Activated gamma-delta T cell treated with Interleukin-2 at 50 U/mL for 16 hours (primary cell): Measurements from ENCODE around the gene ZDHHC16.

Experiments
- DNase-seq: peaks from one replicate; pipeline ENCODE4 v3.0.0-alpha.2; 2020

The ZDHHC16 gene

DNA sequence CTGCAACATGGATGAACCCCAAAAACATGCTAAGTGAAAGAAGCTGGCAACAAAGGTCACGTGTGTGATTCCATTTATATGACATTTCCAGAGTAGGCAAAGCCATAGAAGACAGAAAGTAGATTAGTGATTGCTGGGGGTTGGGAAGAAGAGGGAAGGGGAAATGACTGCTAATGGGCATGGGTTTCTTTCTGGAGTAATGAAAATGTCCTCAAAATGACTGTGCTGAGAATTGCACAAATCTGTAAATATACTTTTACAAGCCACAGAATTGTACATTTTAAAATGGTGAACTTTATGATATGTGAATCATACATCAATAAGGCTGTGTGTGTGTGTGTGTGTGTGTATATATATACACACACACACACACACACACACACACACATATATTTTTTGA, 36.4 kb downstream of the ZDHHC16 start:
- no peak for DNase-seq

- DNase-seq = no peak
Measured at GRCh38 chr10:97483506-97483905, 37.5 kb downstream of the ZDHHC16 start.

GRCh38 chr10:97483921-97484320, 37.9 kb downstream of the ZDHHC16 start:
- no peak for DNase-seq

DNA sequence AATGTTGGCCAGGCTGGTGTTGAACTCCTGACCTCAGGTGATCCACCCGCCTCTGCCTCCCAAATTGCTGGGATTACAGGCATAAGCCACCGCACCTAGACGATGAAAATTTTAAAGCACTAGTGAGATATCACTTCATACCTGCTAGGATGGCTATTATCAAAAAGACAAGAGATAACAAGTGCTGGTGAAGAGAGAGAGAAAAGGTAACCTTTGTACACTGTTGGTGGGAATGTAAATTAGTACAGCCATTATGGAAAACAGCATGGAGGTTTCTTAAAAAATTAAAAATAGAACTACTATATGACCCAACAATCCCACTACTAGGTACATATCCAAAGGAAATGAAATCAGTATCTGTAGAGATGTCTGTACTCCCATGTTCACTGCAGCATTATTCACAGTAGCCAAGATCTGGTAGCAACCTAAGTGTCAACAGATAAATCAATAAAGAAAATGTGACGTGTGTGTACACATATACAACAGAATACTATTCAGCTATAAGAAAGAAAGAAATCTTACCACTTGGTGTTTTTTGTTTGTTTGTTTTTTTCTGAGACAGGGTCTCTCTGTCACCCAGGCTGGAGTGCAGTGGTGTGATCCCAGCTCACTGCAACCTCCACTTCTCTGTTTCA, 39.8 kb downstream of the ZDHHC16 start:
- DNase-seq = no peak

DNA sequence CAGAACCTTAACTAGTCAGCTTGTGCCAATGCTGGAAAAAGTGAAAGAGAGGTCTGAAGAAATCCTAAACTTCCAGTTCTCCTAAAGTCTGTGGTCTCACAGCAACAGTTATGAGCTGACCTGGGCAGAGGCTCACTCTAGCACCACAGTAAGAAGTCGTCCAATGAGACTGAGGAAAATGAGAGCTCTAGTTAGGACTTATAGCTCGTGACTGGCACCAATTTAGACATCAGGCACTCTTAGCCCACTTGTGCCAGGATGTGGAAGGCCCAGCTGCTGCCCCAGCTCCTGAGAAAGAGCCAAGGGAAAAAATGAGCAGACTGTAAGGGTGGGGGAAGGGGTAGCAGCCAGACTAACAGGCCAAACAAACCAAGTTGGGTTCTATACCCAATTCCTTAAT, 44.6 kb downstream of the ZDHHC16 start:
- DNase-seq = no peak

GRCh38 chr10:97494151-97494550, 48.2 kb downstream of the ZDHHC16 start:
- no peak for DNase-seq

GRCh38 chr10:97494863-97495506, 49.0 kb downstream of the ZDHHC16 start:
- DNase-seq = no peak

- DNase-seq = peak; percentile 47
Measured at GRCh38 chr10:97497572-97498075, 51.6 kb downstream of the ZDHHC16 start.

DNA sequence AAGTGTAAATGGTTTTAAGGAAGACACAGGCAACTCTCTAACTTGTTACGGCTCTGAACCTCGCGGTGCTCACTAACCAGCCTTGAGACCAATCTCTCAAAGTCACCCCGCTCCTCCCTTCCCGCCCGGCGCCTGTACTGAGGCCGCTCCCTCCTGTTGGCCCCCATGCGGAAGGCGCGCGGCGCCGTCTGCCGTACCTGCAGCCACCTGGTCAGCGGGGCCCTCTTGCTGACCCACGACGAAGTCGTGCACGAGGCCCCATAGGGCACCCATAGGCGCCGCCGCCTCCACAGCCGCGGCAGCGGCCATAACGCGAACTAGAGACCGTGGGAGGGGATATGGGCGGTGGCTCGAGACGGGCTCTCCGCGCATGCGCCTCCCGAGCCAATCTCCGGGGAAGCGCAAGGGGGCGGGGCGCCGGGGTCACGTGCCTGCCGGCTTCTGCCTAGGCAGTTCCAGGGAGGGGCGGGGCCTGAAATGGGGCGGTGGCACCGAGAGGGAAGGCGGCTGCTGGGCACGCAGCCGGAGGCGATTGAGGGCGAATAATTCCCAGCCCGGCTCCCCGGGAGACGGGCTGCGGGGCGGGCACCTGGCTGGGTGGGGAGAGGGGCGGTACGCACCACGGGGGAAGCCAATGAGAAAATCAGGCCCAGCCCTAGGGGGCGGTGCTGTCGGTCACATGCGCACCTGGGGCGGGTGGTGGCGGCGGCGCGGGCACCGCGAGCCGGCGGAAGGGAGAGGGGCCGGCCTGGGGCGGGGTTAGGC, 52.3 kb downstream of the ZDHHC16 start, which contains the start of gene MMS19:
TSS of gene MMS19 (minus strand) at position 347 of the 765 bp plus-strand sequence. CDS start at position 309, 38 bp downstream.
- peak; percentile 99 for DNase-seq

GRCh38 chr10:97498841-97499560, 53.0 kb downstream of the ZDHHC16 start, which contains the start of gene UBTD1:
Gene UBTD1, plus strand, starts transcription at chr10:97498924. Its CDS starts 280 bp downstream, at chr10:97499204.
- peak; percentile 18 for DNase-seq

GRCh38 chr10:97499561-97500296, 53.8 kb downstream of the ZDHHC16 start:
- no peak for DNase-seq

GRCh38 chr10:97500297-97500575, 54.3 kb downstream of the ZDHHC16 start:
- no peak for DNase-seq

- no peak for DNase-seq
Measured at GRCh38 chr10:97502916-97503315, 56.9 kb downstream of the ZDHHC16 start.

- DNase-seq = no peak
Measured at GRCh38 chr10:97503406-97503805, 57.4 kb downstream of the ZDHHC16 start.

- DNase-seq = no peak
Measured at GRCh38 chr10:97505152-97505551, 59.2 kb downstream of the ZDHHC16 start.

DNA sequence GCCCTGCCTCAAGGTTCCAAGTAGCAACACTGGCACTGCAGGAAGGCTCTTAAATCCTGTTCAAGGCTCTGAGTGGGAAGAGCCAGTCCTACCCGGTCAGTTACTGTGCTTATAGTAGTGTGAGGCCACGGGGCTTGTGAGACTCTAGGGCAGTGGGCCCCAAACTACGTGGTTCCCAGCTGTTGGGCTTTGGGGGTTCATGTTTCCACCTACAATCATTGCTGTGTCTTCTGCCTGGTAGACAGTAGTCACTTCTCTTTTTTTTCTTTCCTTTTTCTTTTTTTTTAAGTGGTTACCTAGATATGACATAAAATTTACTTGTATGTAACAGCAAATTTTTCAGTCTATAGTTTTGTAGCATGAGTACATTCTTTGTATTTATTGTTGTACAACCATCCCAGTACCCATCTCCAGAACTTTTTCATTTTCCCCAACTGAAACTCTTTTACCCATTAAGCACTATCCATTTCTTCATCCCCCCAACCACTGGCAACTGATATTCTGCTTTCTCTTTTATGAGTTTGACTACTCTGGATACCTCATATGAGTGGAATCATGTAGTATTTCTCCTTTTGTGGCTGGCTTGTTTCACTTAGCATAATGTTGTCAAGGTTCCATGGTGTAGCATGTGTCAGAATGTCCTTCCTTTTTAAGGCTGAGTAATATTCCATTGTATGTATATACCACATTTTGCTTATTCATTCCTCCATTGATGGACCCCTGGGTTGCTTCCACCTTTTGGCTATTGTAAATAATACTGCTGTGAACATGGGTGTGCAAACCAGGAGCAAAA, 60.4 kb downstream of the ZDHHC16 start:
- no peak for DNase-seq
